H1 (cell line): ENCODE results near the gene WSCD1. TPM values are rescaled to one million over a fixed set of nuclear protein-coding genes. Genes with fewer than 3 reads are reported as not detected.

Source experiments
- CTCF ChIA-PET: fragments of 300-600 bp; sonication (Branson Sonifier 250); formaldehyde crosslinking; loops from one replicate; lab custom pipeline; 2021; ENCODE audit not compliant: partially characterized antibody; lab: Charles Lee
- POLR2A ChIA-PET: fragments of 300-600 bp; sonication (Branson Sonifier 250); formaldehyde crosslinking; loops from one replicate; lab custom pipeline; 2021; ENCODE audit warnings: inconsistent platforms; ENCODE audit not compliant: partially characterized antibody; lab: Charles Lee
- DNase-seq, 2 experiments: peaks; one replicate each; pipeline versions ENCODE4 v3.0.0 to v3.0.0-alpha.2; 2010 to 2022; ENCODE audit warnings: low spot score in 2 of 2, low read depth in 1 of 2, mixed read lengths in 1 of 2
- FAIRE-seq: peaks from 2 replicates; lab custom pipeline; 2011; peaks lifted over from hg19 to GRCh38; lab: Jason Lieb, UNC
- H2AFZ ChIP-seq: 2 replicates; pipeline ENCODE4 v1.8.1; 2012; ENCODE audit warnings: low read length, inconsistent platforms
- H2AK5ac ChIP-seq: 2 replicates; pipeline ENCODE4 v1.6.1; 2013; ENCODE audit warnings: low read depth, low read length
- H2BK120ac ChIP-seq: replicated peaks from 2 replicates; pipeline ENCODE3; 2013; ENCODE audit warnings: low read depth, low read length, inconsistent platforms
- H2BK12ac ChIP-seq: 2 replicates; pipeline ENCODE4 v1.6.1; 2013; ENCODE audit warnings: low read depth, low read length
- H2BK15ac ChIP-seq: 2 replicates; pipeline ENCODE4 v1.6.1; 2013; ENCODE audit warnings: low read length
- H2BK20ac ChIP-seq: 2 replicates; pipeline ENCODE4 v1.6.1; 2013; ENCODE audit warnings: low read length
- H2BK5ac ChIP-seq: 2 replicates; pipeline ENCODE4 v1.6.1; 2013; ENCODE audit warnings: low read depth, low read length
- H3K14ac ChIP-seq: 2 replicates; pipeline ENCODE4 v1.6.1; 2013; ENCODE audit warnings: inconsistent platforms; ENCODE audit not compliant: insufficient read length
- H3K18ac ChIP-seq: 2 replicates; pipeline ENCODE4 v1.6.1; 2013; ENCODE audit warnings: low read length; ENCODE audit errors: extremely low read depth
- H3K23ac ChIP-seq: 2 replicates; pipeline ENCODE4 v1.6.1; 2013; ENCODE audit warnings: inconsistent platforms; ENCODE audit not compliant: insufficient read length
- H3K23me2 ChIP-seq: 2 replicates; pipeline ENCODE4 v1.6.1; 2013; ENCODE audit warnings: low read depth, low read length
- H3K27ac ChIP-seq: 2 replicates; pipeline ENCODE4 v1.6.1; 2011; ENCODE audit warnings: low read depth, low read length, inconsistent platforms
- H3K27me3 ChIP-seq, 4 experiments: replicated peaks in 1 of 4; 1 replicate in 1 of 4; 2 replicates in 3 of 4; pipeline versions ENCODE4 v1.6.1 to v1.8.1; 2011 to 2013; ENCODE audit warnings: low read length in 3 of 4, mild to moderate bottlenecking in 3 of 4, inconsistent platforms in 2 of 4, mixed read lengths in 2 of 4, moderate library complexity in 1 of 4; ENCODE audit not compliant: control insufficient read depth in 3 of 4, insufficient read depth in 3 of 4; ENCODE audit errors: extremely low read depth in 1 of 4
- H3K36me3 ChIP-seq, 4 experiments: 2 replicates each; pipeline versions ENCODE4 v1.6.1 to v1.8.1; 2011 to 2013; ENCODE audit warnings: mild to moderate bottlenecking in 4 of 4, low read length in 3 of 4, moderate library complexity in 2 of 4, control low read depth in 1 of 4, inconsistent platforms in 1 of 4; ENCODE audit not compliant: insufficient read depth in 4 of 4, control insufficient read depth in 2 of 4
- H3K4ac ChIP-seq: replicated peaks from 2 replicates; pipeline ENCODE3; 2013; ENCODE audit warnings: low read length, low read depth, mixed read lengths, inconsistent platforms; ENCODE audit not compliant: insufficient read length
- H3K4me1 ChIP-seq, 4 experiments: replicated peaks in 1 of 4; 1 replicate in 1 of 4; 2 replicates in 3 of 4; pipeline versions ENCODE4 v1.6.1 to v1.8.1; 2011 to 2013; ENCODE audit warnings: low read length in 3 of 4, inconsistent platforms in 2 of 4, mixed read lengths in 1 of 4; ENCODE audit not compliant: insufficient read depth in 4 of 4, control insufficient read depth in 3 of 4
- H3K4me2 ChIP-seq, 2 experiments: 2 replicates each; pipeline versions ENCODE4 v1.6.1 to v1.8.1; 2011 to 2013; ENCODE audit warnings: low read depth in 2 of 2, low read length in 2 of 2, control low read depth in 1 of 2, inconsistent platforms in 1 of 2, mild to moderate bottlenecking in 1 of 2; ENCODE audit not compliant: insufficient read depth in 1 of 2
- H3K4me3 ChIP-seq, 4 experiments: fragments of 200-600, 300-600 bp in 1 of 4; sonication (generic), shearing (Covaris generic), sonication (Bioruptor Twin) in 1 of 4; 2 replicates each; pipeline versions ENCODE4 v1.5.1 to v1.8.1; 2011 to 2016; ENCODE audit warnings: low read length in 4 of 4, low read depth in 3 of 4, control low read depth in 2 of 4, inconsistent platforms in 2 of 4, mild to moderate bottlenecking in 2 of 4, mixed read lengths in 1 of 4, moderate library complexity in 1 of 4; ENCODE audit not compliant: insufficient read depth in 2 of 4; ENCODE audit errors: extremely low read depth in 1 of 4
- H3K56ac ChIP-seq: replicated peaks from 2 replicates; pipeline ENCODE3; 2013; ENCODE audit warnings: low read depth, mild to moderate bottlenecking, mixed read lengths, low read length, inconsistent platforms; ENCODE audit not compliant: insufficient read length
- H3K79me1 ChIP-seq: 2 replicates; pipeline ENCODE4 v1.6.1; 2013; ENCODE audit warnings: low read depth, low read length, control low read depth
- H3K79me2 ChIP-seq, 2 experiments: 2 replicates each; pipeline versions ENCODE4 v1.6.1 to v1.8.1; 2012 to 2013; ENCODE audit warnings: low read length in 2 of 2, mild to moderate bottlenecking in 2 of 2, inconsistent platforms in 1 of 2; ENCODE audit not compliant: insufficient read depth in 2 of 2, control insufficient read depth in 1 of 2
- H3K9ac ChIP-seq, 4 experiments: replicated peaks in 1 of 4; 1 replicate in 1 of 4; 2 replicates in 3 of 4; pipeline versions ENCODE4 v1.6.1 to v1.8.1; 2011 to 2013; ENCODE audit warnings: low read depth in 3 of 4, low read length in 3 of 4, control low read depth in 2 of 4, mild to moderate bottlenecking in 2 of 4, moderate library complexity in 2 of 4, inconsistent platforms in 1 of 4; ENCODE audit errors: extremely low read depth in 1 of 4
- H3K9me3 ChIP-seq, 2 experiments: 2 replicates each; pipeline versions ENCODE4 v1.6.1 to v1.8.1; 2012 to 2013; ENCODE audit warnings: mild to moderate bottlenecking in 2 of 2, moderate library complexity in 2 of 2, control low read depth in 1 of 2, inconsistent platforms in 1 of 2, low read depth in 1 of 2, low read length in 1 of 2, mixed read lengths in 1 of 2; ENCODE audit not compliant: insufficient read depth in 2 of 2
- H4K20me1 ChIP-seq, 2 experiments: replicated peaks in 1 of 2; 2 replicates each; pipeline versions ENCODE3 to v1.8.1; 2011 to 2013; ENCODE audit warnings: inconsistent platforms in 2 of 2, low read length in 2 of 2, mild to moderate bottlenecking in 1 of 2; ENCODE audit not compliant: insufficient read depth in 2 of 2, control insufficient read depth in 1 of 2
- H4K5ac ChIP-seq: 2 replicates; pipeline ENCODE4 v1.6.1; 2013; ENCODE audit warnings: low read length, low read depth, mixed read lengths, inconsistent platforms; ENCODE audit not compliant: insufficient read length
- H4K8ac ChIP-seq: 2 replicates; pipeline ENCODE4 v1.8.0; 2013; ENCODE audit warnings: mild to moderate bottlenecking, moderate library complexity, low read length, inconsistent platforms; ENCODE audit not compliant: insufficient read depth; ENCODE audit errors: extremely low read depth
- H4K91ac ChIP-seq: replicated peaks from 2 replicates; pipeline ENCODE3; 2013; ENCODE audit warnings: low read length, mixed read lengths, inconsistent platforms; ENCODE audit not compliant: insufficient read length
- BRCA1 ChIP-seq: IDR thresholded peaks from 2 replicates; pipeline ENCODE4 v1.6.1; 2012; ENCODE audit warnings: low read depth, low read length, improper control_type of control experiment
- KDM4A ChIP-seq: IDR thresholded peaks from one replicate; pipeline ENCODE4 v1.7.1; 2012; ENCODE audit warnings: low read depth, mild to moderate bottlenecking, moderate library complexity, low read length, inconsistent platforms; ENCODE audit not compliant: severe bottlenecking
- SP2 ChIP-seq: IDR thresholded peaks from 2 replicates; pipeline ENCODE4 v1.6.1; 2012; ENCODE audit warnings: mild to moderate bottlenecking, low read length, inconsistent platforms
- TBP ChIP-seq: IDR thresholded peaks from 2 replicates; pipeline ENCODE4 v1.6.1; 2011; ENCODE audit warnings: low read depth, low read length, improper control_type of control experiment
- USF2 ChIP-seq: IDR thresholded peaks from 2 replicates; pipeline ENCODE4 v1.6.1; 2011; ENCODE audit warnings: low read length, improper control_type of control experiment
- WGBS, 2 experiments: shearing (Covaris generic) in 1 of 2; methylation state at CpG; one replicate each; pipeline versions ENCODE4 v1.1.6 to v1.1.7; 2013 to 2015; ENCODE audit warnings: low lambda C conversion rate in 2 of 2, mixed read lengths in 2 of 2, inconsistent platforms in 1 of 2, low coverage in 1 of 2, missing lambda C conversion rate in 1 of 2; ENCODE audit not compliant: insufficient replicate concordance in 2 of 2, insufficient coverage in 1 of 2, insufficient read length in 1 of 2; ENCODE audit errors: extremely low coverage in 1 of 2, missing lambda C conversion rate in 1 of 2; 5-methylcytosine and 5-hydroxymethylcytosine counted together
- polyA plus RNA-seq, 7 experiments: library from polyadenylated mRNA; depleted of rRNA in 3 of 7; stranded (reverse) in 5 of 7; unstranded in 2 of 7; fragments of >200 nt in 5 of 7; fragments of 200-250 nt in 2 of 7; gene quantifications; 1 replicate in 5 of 7; 2 replicates in 1 of 7; 4 replicates in 1 of 7; pipeline versions ENCODE4 v1.2.1 to v1.2.3, GENCODE V29; 2011 to 2013; ENCODE audit warnings: missing spikeins in 2 of 7, mixed read lengths in 2 of 7
- total RNA-seq: library from RNA; stranded (reverse); fragmentation: NEBNext Ultra II Directional; extraction: Animal tissue kit (Norgen Biotek cat#: 25700); gene quantifications from 2 replicates; pipeline ENCODE4 v1.2.1, GENCODE V29; 2021

The WSCD1 gene
- total and polyA plus RNA-seq, 2 of the 8 experiments (the other 6 are each of a cell fraction or from before 2014, with no cell fraction given) = 21.9 to 39.0 TPM

GRCh38 chr17:6109536-6109935 lies 39.4 kb downstream of the WSCD1 start:
- peaks cover 0 to 5% (median 2%) of the 10 kb centered on the region in 4 experiments; a peak in 2 of 8 replicates for H3K36me3 ChIP-seq
- no peaks in the 10 kb centered on the region for H3K79me1 ChIP-seq
- H3K18ac ChIP-seq = no peak overlapping the region
- no peak overlapping the region for H3K9ac ChIP-seq
- H4K8ac ChIP-seq = no peak overlapping the region
- H2BK120ac ChIP-seq = no peak overlapping the region
- no peaks in the 10 kb centered on the region for H3K79me2 ChIP-seq
- H4K5ac ChIP-seq = no peak overlapping the region
- no peak overlapping the region for H3K23ac ChIP-seq
- no peak for DNase-seq
- POLR2A ChIA-PET = no interaction called here
- H4K91ac ChIP-seq = no peak overlapping the region
- no peak for FAIRE-seq
- no peak overlapping the region for H2AFZ ChIP-seq
- H3K27ac ChIP-seq = no peak overlapping the region
- no peak overlapping the region for H3K14ac ChIP-seq
- no peak overlapping the region for H3K4me3 ChIP-seq
- CTCF ChIA-PET = interaction anchor here (1.3 kb wide), 1 partner anchor 52 kb away, joined by 4 read pairs; no protein-coding TSS in a partner anchor
- H3K23me2 ChIP-seq = no peaks in the 10 kb centered on the region
- no peaks in the 10 kb centered on the region for H3K4me1 ChIP-seq
- no peak overlapping the region for H3K56ac ChIP-seq
- no peak overlapping the region for H2BK15ac ChIP-seq
- no peak overlapping the region for H2BK20ac ChIP-seq
- no peak overlapping the region for H2BK12ac ChIP-seq
- no peak overlapping the region for H2BK5ac ChIP-seq
- no peaks in the 10 kb centered on the region for H3K27me3 ChIP-seq
- H3K4me2 ChIP-seq = no peak overlapping the region
- no peaks in the 10 kb centered on the region for H4K20me1 ChIP-seq
- 94% methylated on average over 4 of the region's 4 CpGs; no CpG with 5 or more reads in 1 of the 2 experiments for WGBS, 2 experiments
- no peak overlapping the region for H3K4ac ChIP-seq
- H3K9me3 ChIP-seq = no peaks in the 10 kb centered on the region; a peak in 1 of 4 replicates
- H2AK5ac ChIP-seq = no peak overlapping the region
- no peak for TF ChIP-seq TBP
- no peak for TF ChIP-seq SP2
- no peak for TF ChIP-seq KDM4A
- TF ChIP-seq BRCA1 = no peak
- no peak for TF ChIP-seq USF2
